GM12873 (cell line): Measurements from ENCODE around the gene SMYD4.

Experiments used
- TF ChIP-seq, protein P1 (sequence below): IDR thresholded peaks from 2 replicates; pipeline ENCODE4 v1.5.1; 2012; ENCODE audit warnings: low read depth, mild to moderate bottlenecking, moderate library complexity, low read length, control low read depth; ENCODE audit not compliant: insufficient read depth; ENCODE audit errors: missing control alignments

SMYD4 gene

DNA sequence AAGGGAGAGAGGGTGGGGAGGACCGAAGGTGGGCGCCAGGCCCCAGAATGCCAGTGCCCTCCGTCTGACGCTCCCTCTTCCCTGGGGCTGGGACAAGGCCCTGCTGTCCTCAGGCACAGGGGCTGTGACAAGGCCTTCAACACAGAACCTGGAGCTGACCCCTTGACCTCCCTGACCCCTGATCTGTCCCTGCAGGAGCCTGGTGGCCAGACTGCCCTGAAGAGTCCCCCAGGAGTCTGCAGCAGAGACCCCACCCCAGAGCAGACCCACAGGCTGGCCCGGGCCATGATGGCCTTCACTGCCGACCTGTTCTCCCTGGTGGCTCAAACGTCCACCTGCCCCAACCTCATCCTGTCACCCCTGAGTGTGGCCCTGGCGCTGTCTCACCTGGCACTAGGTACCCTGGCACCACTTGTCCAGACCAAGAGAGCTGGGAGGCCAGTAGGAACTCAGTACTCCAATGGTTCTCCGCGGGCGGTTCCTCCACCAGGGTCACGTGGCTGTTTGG lies 84.1 kb downstream of the SMYD4 start:
- TF ChIP-seq, protein P1, sequence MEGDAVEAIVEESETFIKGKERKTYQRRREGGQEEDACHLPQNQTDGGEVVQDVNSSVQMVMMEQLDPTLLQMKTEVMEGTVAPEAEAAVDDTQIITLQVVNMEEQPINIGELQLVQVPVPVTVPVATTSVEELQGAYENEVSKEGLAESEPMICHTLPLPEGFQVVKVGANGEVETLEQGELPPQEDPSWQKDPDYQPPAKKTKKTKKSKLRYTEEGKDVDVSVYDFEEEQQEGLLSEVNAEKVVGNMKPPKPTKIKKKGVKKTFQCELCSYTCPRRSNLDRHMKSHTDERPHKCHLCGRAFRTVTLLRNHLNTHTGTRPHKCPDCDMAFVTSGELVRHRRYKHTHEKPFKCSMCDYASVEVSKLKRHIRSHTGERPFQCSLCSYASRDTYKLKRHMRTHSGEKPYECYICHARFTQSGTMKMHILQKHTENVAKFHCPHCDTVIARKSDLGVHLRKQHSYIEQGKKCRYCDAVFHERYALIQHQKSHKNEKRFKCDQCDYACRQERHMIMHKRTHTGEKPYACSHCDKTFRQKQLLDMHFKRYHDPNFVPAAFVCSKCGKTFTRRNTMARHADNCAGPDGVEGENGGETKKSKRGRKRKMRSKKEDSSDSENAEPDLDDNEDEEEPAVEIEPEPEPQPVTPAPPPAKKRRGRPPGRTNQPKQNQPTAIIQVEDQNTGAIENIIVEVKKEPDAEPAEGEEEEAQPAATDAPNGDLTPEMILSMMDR = no peak

DNA sequence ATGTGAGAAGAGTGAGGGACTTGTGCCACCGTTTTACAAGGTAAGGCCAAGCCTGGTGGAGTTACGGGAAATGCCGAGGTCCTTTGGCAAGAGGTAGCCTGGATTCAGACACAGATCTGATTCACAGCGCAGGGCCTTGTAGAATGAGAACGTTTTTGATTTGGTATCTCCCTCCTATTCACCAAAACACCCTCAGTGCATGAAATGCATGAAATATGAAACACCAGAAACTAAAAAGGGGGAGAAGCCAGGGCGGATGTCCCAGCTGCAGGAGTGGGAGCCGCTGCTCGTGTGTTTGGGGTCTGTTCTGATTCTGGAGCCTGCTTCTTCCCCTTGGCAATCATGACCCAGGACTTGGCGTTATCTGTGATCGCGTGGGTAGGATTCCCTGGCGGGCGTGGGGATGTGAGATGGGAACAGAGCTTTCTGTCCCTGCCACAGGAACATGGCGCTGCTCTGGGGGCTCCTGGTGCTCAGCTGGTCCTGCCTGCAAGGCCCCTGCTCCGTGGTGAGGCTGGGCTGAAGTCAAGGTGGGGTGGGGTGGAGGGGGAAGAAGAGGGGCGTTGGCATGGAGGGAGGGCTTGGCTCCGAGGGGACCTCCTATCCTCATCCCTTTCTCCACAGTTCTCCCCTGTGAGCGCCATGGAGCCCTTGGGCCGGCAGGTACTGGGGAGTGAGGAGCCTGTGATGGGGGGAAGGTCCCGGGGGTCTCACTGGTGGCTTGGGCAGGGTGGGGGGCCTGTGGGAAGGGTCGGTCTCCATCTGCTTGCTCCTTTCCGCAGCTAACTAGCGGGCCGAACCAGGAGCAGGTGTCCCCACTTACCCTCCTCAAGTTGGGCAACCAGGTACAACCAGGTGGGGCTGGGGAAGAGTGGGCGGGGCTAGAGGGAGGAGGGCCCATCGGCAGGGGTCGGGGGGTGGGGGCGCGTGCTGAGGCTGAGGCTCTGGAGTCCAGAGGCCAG lies 84.9 kb downstream of the SMYD4 start:
- TF ChIP-seq, protein P1 = no peak

GRCh38 chr17:1743088-1743439 lies 86.6 kb downstream of the SMYD4 start:
- TF ChIP-seq, protein P1 = no peak

- TF ChIP-seq, protein P1 = no peak
These were observed 87.2 kb downstream of the SMYD4 start, which contains the start of gene SERPINF2 for GRCh38 chr17:1742371-1743087. Gene SERPINF2 (plus strand): TSS chr17:1742871. CDS start chr17:1744996, 2,125 bp downstream.

DNA sequence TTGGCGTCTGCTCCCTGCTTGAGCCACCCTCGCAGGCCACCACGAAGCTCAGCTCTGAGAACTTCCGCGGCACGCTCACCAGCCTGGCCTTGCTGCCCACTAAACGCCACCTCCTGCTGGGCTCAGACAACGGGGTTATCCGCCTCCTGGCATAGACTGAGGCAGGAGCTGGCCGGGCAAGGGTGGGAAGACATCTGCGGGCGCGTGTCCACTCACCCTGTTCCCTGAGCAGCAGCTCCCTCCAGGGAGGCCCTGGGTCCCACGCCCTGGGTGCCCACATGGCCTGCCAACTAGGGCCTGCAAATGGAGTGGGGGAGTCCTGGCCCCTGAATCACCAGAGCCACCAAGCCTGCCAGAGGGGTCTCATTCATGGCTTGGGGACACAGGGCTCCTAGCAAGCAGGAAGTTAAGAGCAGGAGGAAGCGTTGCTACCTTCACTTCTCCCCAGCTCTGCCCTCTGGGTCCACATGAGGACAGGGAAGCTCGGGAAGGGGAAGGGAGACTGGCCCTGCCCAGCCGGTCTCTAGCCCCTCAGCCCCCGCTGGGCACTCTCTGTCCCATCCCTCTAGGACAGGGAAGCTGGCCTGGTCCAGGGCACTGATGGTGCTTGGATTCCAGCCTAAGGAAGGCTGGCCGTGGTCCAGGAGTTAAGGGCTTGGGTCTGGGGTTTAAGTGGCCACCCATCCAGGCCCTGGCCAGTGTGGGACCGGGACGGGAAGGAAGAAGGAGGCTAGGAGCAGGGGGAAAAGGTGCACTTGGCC lies 92.0 kb downstream of the SMYD4 start:
- TF ChIP-seq, protein P1 = no peak

- TF ChIP-seq, protein P1 = no peak
These were observed 93.1 kb downstream of the SMYD4 start for GRCh38 chr17:1736348-1737281.
